Transverse colon (tissue), 4 donors: Measurements from ENCODE around the gene MDGA2.

Source experiments
- POLR2AphosphoS5 ChIP-seq, 3 donors: sonication (generic); formaldehyde crosslinking; IDR thresholded peaks; one replicate each; pipeline ENCODE4 v1.6.1; 2016; ENCODE audit warnings: antibody characterized with exemption in 3 of 3
- TF ChIP-seq, protein P1 (sequence below), 5 experiments: fragments of 200-600 bp in 3 of 5; fragments of 450-650 bp in 2 of 5; sonication (generic) in 3 of 5; IDR thresholded peaks; 1 replicate in 2 of 5; 2 replicates in 3 of 5; pipeline ENCODE4 v1.5.1; 2016 to 2017; ENCODE audit warnings: antibody characterized with exemption in 5 of 5, inconsistent platforms in 3 of 5, mild to moderate bottlenecking in 2 of 5, moderate library complexity in 1 of 5

DNA sequence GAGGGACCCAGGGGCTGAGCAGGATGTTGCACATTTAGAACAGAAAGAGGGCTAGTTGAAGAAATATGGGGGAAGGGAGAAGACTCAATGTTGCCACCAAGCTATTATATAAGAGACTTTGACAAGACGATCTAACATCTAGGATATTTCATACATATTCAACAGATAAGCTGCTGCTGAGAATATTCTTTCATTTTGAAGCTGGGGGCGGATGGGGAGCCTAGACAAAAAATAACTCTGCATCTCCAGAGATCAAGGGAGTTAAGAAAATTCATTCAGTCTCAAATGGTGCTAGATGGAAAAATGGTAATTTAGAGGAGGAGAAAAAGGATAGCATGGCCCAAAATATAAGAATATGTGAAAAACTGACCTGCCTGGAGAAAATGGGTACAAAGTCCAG is 415.6 kb downstream of the MDGA2 start:
- TF ChIP-seq, protein P1, sequence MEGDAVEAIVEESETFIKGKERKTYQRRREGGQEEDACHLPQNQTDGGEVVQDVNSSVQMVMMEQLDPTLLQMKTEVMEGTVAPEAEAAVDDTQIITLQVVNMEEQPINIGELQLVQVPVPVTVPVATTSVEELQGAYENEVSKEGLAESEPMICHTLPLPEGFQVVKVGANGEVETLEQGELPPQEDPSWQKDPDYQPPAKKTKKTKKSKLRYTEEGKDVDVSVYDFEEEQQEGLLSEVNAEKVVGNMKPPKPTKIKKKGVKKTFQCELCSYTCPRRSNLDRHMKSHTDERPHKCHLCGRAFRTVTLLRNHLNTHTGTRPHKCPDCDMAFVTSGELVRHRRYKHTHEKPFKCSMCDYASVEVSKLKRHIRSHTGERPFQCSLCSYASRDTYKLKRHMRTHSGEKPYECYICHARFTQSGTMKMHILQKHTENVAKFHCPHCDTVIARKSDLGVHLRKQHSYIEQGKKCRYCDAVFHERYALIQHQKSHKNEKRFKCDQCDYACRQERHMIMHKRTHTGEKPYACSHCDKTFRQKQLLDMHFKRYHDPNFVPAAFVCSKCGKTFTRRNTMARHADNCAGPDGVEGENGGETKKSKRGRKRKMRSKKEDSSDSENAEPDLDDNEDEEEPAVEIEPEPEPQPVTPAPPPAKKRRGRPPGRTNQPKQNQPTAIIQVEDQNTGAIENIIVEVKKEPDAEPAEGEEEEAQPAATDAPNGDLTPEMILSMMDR (IDR thresholded peaks at IDR 0.05) = no peak
- no peak for TF ChIP-seq POLR2AphosphoS5 (IDR thresholded peaks at IDR 0.05)
